DOHH2 (cell line): ENCODE data around the gene ZBTB43.

Experiments
- EZH2phosphoT487 ChIP-seq: fragments of 200-600 bp; sonication (generic); IDR thresholded peaks from 2 replicates; pipeline ENCODE4 v1.6.1; 2017; ENCODE audit warnings: borderline replicate concordance, mild to moderate bottlenecking, antibody characterized with exemption, low read length, moderate library complexity, mixed read lengths
- TF ChIP-seq, protein P1 (sequence below): fragments of 200-600 bp; sonication (generic); IDR thresholded peaks from one replicate; pipeline ENCODE4 v1.5.1; 2014; ENCODE audit warnings: antibody characterized with exemption, mild to moderate bottlenecking, low read depth, low read length; ENCODE audit not compliant: poor library complexity, severe bottlenecking

DNA sequence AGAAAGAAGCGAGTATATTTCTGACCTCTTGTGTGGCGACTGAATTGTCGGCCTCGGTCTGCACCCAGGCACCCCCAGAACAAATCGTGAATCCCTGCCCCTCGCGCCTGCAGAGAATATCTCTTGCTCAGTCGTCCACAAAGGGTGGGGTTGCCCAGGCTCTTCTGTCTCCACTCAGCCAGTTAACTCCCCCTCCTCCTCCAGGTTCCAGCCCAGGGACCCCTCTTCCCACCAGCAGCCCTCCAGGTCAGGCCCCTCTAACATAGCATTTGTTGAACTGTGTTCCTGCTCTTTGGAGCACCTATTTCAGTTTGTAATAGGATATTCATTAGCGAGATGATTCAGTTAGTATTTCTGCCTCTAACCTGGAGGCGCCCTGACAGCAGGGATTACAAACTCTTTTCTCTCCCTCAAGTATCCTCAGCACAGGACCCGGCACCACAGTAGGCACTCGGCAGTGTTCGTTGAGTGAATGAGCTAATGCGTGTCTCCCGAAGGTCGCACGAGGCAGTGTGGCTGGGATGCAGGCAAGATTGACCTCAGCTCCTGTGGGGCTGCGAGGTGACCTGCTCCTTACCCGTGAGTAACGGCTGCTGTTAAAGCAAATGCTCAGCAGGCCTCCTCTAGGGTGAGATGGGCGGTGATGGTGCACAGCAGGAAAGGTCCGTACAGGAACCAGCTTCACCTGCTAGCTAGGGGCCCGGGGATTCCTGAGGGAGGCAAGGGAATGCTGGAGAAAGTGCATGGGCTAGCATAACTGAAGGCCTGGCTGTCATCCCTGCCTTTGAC lies 81.4 kb downstream of the ZBTB43 start:
- TF ChIP-seq EZH2phosphoT487: no peak
- TF ChIP-seq, protein P1, sequence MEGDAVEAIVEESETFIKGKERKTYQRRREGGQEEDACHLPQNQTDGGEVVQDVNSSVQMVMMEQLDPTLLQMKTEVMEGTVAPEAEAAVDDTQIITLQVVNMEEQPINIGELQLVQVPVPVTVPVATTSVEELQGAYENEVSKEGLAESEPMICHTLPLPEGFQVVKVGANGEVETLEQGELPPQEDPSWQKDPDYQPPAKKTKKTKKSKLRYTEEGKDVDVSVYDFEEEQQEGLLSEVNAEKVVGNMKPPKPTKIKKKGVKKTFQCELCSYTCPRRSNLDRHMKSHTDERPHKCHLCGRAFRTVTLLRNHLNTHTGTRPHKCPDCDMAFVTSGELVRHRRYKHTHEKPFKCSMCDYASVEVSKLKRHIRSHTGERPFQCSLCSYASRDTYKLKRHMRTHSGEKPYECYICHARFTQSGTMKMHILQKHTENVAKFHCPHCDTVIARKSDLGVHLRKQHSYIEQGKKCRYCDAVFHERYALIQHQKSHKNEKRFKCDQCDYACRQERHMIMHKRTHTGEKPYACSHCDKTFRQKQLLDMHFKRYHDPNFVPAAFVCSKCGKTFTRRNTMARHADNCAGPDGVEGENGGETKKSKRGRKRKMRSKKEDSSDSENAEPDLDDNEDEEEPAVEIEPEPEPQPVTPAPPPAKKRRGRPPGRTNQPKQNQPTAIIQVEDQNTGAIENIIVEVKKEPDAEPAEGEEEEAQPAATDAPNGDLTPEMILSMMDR: no peak
